ENCODE results near the gene NCKIPSD. TPM values are rescaled to one million over a fixed set of nuclear protein-coding genes. Genes with fewer than 3 reads are reported as not detected.

NCKIPSD gene
- total and polyA plus RNA-seq, 3 donors from 2014 or later, result 30.1 to 81.3 (median 69.4) TPM

DNA sequence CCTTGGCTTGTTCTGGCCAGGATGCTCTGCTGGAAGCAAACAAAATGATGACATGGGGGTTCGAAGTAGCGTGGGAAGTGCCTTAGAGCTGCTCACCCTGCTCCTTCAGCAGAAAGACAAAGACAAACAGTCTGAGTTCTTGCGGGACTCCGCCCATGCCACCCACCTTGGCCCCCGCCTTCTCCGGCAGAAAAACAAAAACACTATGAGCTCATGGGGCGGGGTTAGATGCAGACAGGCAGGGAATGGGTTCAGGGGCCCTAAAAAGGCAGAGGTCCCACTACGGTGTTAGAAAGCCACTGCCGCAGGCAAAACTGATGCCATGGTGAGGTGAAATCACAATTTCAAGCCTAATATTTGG lies 9.7 kb upstream of the NCKIPSD start:
- intact Hi-C loops (cut with DNase I; ENCODE audit: low total_unique reads), result no loop called here
- peak; percentile 90 for DNase-seq
- Histone ChIP-seq H3K27ac (peak overlapping the region; percentile 85 to 87), H3K9me3 (no peaks in the 10 kb centered on the region), H3K36me3 (ENCODE audit: low read depth, missing control alignments) (no peaks in the 10 kb centered on the region), H3K4me1 (peaks cover 35% of the 10 kb centered on the region), H3K27me3 (no peaks in the 10 kb centered on the region), H3K4me3 (peak overlapping the region; percentile 46 to 61)
- WGBS, 2 donors, result 30 to 65% methylated on average over 9 of the region's 9 CpGs
- TF ChIP-seq, protein P1, sequence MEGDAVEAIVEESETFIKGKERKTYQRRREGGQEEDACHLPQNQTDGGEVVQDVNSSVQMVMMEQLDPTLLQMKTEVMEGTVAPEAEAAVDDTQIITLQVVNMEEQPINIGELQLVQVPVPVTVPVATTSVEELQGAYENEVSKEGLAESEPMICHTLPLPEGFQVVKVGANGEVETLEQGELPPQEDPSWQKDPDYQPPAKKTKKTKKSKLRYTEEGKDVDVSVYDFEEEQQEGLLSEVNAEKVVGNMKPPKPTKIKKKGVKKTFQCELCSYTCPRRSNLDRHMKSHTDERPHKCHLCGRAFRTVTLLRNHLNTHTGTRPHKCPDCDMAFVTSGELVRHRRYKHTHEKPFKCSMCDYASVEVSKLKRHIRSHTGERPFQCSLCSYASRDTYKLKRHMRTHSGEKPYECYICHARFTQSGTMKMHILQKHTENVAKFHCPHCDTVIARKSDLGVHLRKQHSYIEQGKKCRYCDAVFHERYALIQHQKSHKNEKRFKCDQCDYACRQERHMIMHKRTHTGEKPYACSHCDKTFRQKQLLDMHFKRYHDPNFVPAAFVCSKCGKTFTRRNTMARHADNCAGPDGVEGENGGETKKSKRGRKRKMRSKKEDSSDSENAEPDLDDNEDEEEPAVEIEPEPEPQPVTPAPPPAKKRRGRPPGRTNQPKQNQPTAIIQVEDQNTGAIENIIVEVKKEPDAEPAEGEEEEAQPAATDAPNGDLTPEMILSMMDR (IDR thresholded peaks at IDR 0.05), result no peak
- no peak for TF ChIP-seq POLR2A (IDR thresholded peaks at IDR 0.05)

DNA sequence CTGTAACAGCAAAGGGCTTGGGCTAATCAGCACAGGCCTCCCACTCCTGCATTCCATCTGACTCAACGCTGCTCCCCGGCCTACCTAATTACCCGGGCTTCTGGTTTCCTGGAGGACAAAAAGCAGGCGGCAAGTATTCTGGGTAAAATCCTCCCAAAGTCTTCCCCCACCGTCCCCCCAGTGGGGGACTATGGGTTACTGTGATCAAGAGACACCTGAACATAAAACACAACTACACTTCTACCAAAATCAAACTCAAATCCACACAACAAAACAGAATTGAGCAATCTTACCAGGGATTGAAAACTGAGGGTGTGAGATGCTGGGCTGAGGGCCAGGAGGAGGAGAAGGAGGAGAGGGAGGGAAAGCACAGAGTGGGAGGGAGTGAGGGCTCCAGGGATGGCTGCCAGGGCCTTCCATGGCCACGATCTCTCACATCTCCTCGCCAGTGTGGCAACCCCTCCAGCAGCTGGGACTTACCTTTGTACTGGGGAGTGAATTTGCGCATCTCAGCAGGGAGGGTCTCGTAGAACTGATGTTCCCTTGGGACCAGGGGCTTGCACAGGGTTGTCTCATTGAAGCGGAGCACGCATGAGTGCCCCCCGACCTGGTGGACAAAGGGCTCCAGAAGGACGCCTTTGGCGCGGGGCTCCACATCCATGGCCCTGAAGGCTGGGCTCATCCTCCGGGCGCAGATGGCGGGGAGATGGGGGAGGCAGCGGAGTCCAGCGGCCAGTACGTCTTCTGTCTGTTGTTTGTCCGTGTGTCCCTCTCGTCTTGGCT lies 9.1 kb upstream of the NCKIPSD start:
- TF ChIP-seq, protein P1 (IDR thresholded peaks at IDR 0.05), result no peak
- no peak for TF ChIP-seq POLR2A (IDR thresholded peaks at IDR 0.05)
- H3K4me3 ChIP-seq, result peak overlapping the region; percentile 46 to 61
- H3K4me1 ChIP-seq, result peaks cover 35% of the 10 kb centered on the region
- peak; percentile 92 for DNase-seq
- H3K27ac ChIP-seq, result peak overlapping the region; percentile 85 to 87
- 35 to 48% methylated on average over 18 to 23 of the region's 23 CpGs for WGBS, 2 donors
- intact Hi-C loops (cut with DNase I; ENCODE audit: low total_unique reads), result no loop called here
- H3K9me3 ChIP-seq, result no peaks in the 10 kb centered on the region
- no peaks in the 10 kb centered on the region for H3K36me3 ChIP-seq (ENCODE audit: low read depth, missing control alignments)
- no peaks in the 10 kb centered on the region for H3K27me3 ChIP-seq

DNA sequence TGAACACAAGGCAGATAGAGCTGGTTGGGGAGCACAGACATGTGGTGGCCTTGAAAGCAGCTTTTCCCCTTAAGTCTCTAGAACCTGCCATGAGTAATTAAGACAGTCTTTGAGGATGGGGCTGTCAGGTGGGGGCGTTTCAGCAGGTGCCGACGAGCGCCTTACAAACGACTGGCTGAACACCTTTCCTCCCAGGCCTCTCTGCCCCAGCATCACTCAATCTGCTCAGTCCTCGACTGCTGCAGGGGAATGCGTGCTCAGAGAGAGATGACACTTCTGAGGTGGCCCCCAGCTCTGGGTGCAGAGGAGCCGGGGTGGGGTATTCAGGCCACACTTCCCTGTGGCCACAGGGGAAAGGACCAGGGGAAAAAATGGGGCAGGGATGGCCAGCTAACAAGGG lies 8.1 kb upstream of the NCKIPSD start:
- Histone ChIP-seq H3K27me3 (no peaks in the 10 kb centered on the region), H3K27ac (peak overlapping the region; percentile 85 to 87), H3K4me3 (peak overlapping the region; percentile 46 to 61), H3K4me1 (peaks cover 35% of the 10 kb centered on the region), H3K9me3 (no peaks in the 10 kb centered on the region), H3K36me3 (ENCODE audit: low read depth, missing control alignments) (no peaks in the 10 kb centered on the region)
- WGBS, 2 donors, result 48 to 49% methylated on average over 8 of the region's 8 CpGs
- DNase-seq, result no peak
- TF ChIP-seq, protein P1 (IDR thresholded peaks at IDR 0.05), result no peak
- TF ChIP-seq POLR2A (IDR thresholded peaks at IDR 0.05), result no peak
- intact Hi-C loops (cut with DNase I; ENCODE audit: low total_unique reads), result no loop called here

DNA sequence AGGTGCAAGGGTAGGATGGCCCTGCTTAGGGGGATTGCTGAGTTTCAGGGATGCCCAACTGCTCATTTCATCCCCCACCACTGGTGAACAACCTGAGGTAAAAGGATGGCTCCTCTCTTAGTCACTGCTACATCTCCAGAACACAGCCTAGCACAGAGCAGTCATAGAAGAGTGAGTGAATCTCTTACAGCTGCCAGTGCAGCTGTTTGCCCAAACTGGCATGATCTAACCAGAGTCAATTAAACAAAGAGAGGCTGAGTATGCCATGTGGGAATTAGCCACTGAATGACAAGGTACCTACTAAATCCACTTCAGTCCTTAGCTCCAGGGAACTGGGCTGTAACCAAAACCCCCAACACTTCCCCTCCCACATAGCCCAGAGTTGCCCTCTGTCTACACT lies 6.8 kb upstream of the NCKIPSD start:
- Histone ChIP-seq H3K4me3 (no peak overlapping the region), H3K9me3 (no peaks in the 10 kb centered on the region), H3K27me3 (no peaks in the 10 kb centered on the region), H3K4me1 (peaks cover 35% of the 10 kb centered on the region), H3K36me3 (ENCODE audit: low read depth, missing control alignments) (no peaks in the 10 kb centered on the region), H3K27ac (peak overlapping the region in 1 of 2 donors; percentile 85)
- intact Hi-C loops (cut with DNase I; ENCODE audit: low total_unique reads), result no loop called here
- TF ChIP-seq, protein P1 (IDR thresholded peaks at IDR 0.05), result no peak
- no peak for TF ChIP-seq POLR2A (IDR thresholded peaks at IDR 0.05)
- DNase-seq, result no peak

All from testis (tissue), 3 donors.